Neuronal stem cell (in vitro differentiated cells): ENCODE data around the gene SSRP1.

Experiments used
- DNase-seq: peaks from one replicate; pipeline ENCODE4 v3.0.0-alpha.2; 2013; ENCODE audit warnings: low spot score
- H2AFZ ChIP-seq: one replicate; pipeline ENCODE4 v1.6.1; 2013; ENCODE audit warnings: mild to moderate bottlenecking, low read length, inconsistent platforms
- H2AK5ac ChIP-seq: 2 replicates; pipeline ENCODE4 v1.6.1; 2013; ENCODE audit warnings: low read depth, mild to moderate bottlenecking, inconsistent platforms, low read length, moderate library complexity, mixed read lengths
- H2BK120ac ChIP-seq: 2 replicates; pipeline ENCODE4 v1.6.1; 2013; ENCODE audit warnings: low read depth, mild to moderate bottlenecking, inconsistent platforms, low read length, moderate library complexity, mixed read lengths
- H2BK12ac ChIP-seq: one replicate; pipeline ENCODE4 v1.6.1; 2013; ENCODE audit warnings: low read length, inconsistent platforms
- H2BK15ac ChIP-seq: 2 replicates; pipeline ENCODE4 v1.6.1; 2013; ENCODE audit warnings: mild to moderate bottlenecking, low read length, inconsistent platforms, mixed read lengths
- H2BK5ac ChIP-seq: one replicate; pipeline ENCODE4 v1.6.1; 2013; ENCODE audit warnings: inconsistent platforms, mild to moderate bottlenecking, low read length, moderate library complexity
- H3K14ac ChIP-seq: one replicate; pipeline ENCODE4 v1.6.1; 2013; ENCODE audit warnings: low read length, inconsistent platforms
- H3K18ac ChIP-seq: 2 replicates; pipeline ENCODE4 v1.6.1; 2013; ENCODE audit warnings: low read length, inconsistent platforms
- H3K23ac ChIP-seq: 2 replicates; pipeline ENCODE4 v1.6.1; 2013; ENCODE audit warnings: low read depth, mild to moderate bottlenecking, mixed read lengths, low read length, inconsistent platforms; ENCODE audit not compliant: poor library complexity
- H3K27ac ChIP-seq: replicated peaks from 3 replicates; pipeline ENCODE4 v1.5.1; 2013; ENCODE audit warnings: low read length, inconsistent platforms
- H3K27me3 ChIP-seq, 3 experiments: 2 replicates each; pipeline ENCODE4 v1.6.1; 2013; ENCODE audit warnings: low read length in 3 of 3, mild to moderate bottlenecking in 2 of 3, inconsistent platforms in 1 of 3, low read depth in 1 of 3, mixed read lengths in 1 of 3, moderate library complexity in 1 of 3; ENCODE audit not compliant: control insufficient read depth in 3 of 3, insufficient read depth in 3 of 3
- H3K36me3 ChIP-seq, 2 donors: replicated peaks in 1 of 2; 2 replicates each; pipeline ENCODE4 v1.6.1; 2013; ENCODE audit warnings: low read length in 2 of 2; ENCODE audit not compliant: control insufficient read depth in 2 of 2, insufficient read depth in 2 of 2
- H3K4ac ChIP-seq: 2 replicates; pipeline ENCODE4 v1.6.1; 2013; ENCODE audit warnings: inconsistent platforms, mild to moderate bottlenecking, low read length, moderate library complexity
- H3K4me1 ChIP-seq, 2 donors: 1 replicate in 1 of 2; 2 replicates in 1 of 2; pipeline ENCODE4 v1.6.1; 2013; ENCODE audit warnings: low read length in 2 of 2, low read depth in 1 of 2; ENCODE audit not compliant: control insufficient read depth in 2 of 2, insufficient read depth in 1 of 2
- H3K4me2 ChIP-seq: one replicate; pipeline ENCODE4 v1.6.1; 2013; ENCODE audit warnings: mild to moderate bottlenecking, low read length, inconsistent platforms; ENCODE audit not compliant: insufficient read depth, poor library complexity, severe bottlenecking
- H3K4me3 ChIP-seq, 2 donors: 2 replicates each; pipeline ENCODE4 v1.5.1; 2013; ENCODE audit warnings: low read length in 2 of 2, mild to moderate bottlenecking in 2 of 2, inconsistent platforms in 1 of 2, moderate library complexity in 1 of 2
- H3K79me1 ChIP-seq: one replicate; pipeline ENCODE4 v1.6.1; 2013; ENCODE audit warnings: low read depth, mild to moderate bottlenecking, inconsistent platforms, low read length, moderate library complexity
- H3K9ac ChIP-seq: one replicate; pipeline ENCODE4 v1.6.1; 2013; ENCODE audit warnings: mild to moderate bottlenecking, low read depth, low read length, inconsistent platforms; ENCODE audit not compliant: poor library complexity
- H3K9me3 ChIP-seq, 2 donors: replicated peaks in 1 of 2; 2 replicates each; pipeline versions ENCODE3 to v1.6.1; 2013; ENCODE audit warnings: low read length in 2 of 2, mild to moderate bottlenecking in 2 of 2, inconsistent platforms in 1 of 2, low read depth in 1 of 2, mixed read lengths in 1 of 2, moderate library complexity in 1 of 2; ENCODE audit not compliant: control insufficient read depth in 2 of 2, insufficient read depth in 1 of 2
- H4K8ac ChIP-seq: one replicate; pipeline ENCODE4 v1.6.1; 2013; ENCODE audit warnings: low read depth, mild to moderate bottlenecking, inconsistent platforms, low read length, moderate library complexity
- H4K91ac ChIP-seq: one replicate; pipeline ENCODE4 v1.6.1; 2013; ENCODE audit warnings: low read length, low read depth, mild to moderate bottlenecking, inconsistent platforms; ENCODE audit not compliant: poor library complexity
- WGBS, 2 donors: extraction: QIAGEN DNeasy Blood & Tissue Kit; methylation state at CpG; one replicate each; pipeline ENCODE4 v1.1.7; 2013; ENCODE audit warnings: missing lambda C conversion rate in 2 of 2, mixed read lengths in 1 of 2; ENCODE audit not compliant: insufficient read length in 2 of 2, insufficient replicate concordance in 1 of 2; ENCODE audit errors: extremely low coverage in 2 of 2; 5-methylcytosine and 5-hydroxymethylcytosine counted together

SSRP1 gene

GRCh38 chr11:57378186-57378585, 42.5 kb upstream of the SSRP1 start:
- Histone ChIP-seq H4K91ac (no peak overlapping the region), H3K4me3 (no peak overlapping the region), H2AFZ (no peak overlapping the region), H3K4me1 (no peaks in the 10 kb centered on the region), H3K18ac (no peak overlapping the region), H3K27me3 (peaks cover 0 to 15% (median 0%) of the 10 kb centered on the region in 3 experiments), H3K27ac (no peak overlapping the region), H3K36me3 (no peaks in the 10 kb centered on the region), H3K9ac (no peak overlapping the region), H2BK12ac (no peak overlapping the region), H3K14ac (no peak overlapping the region), H2AK5ac (no peak overlapping the region), H4K8ac (no peak overlapping the region), H3K79me1 (no peaks in the 10 kb centered on the region), H3K4me2 (no peak overlapping the region), H3K4ac (no peak overlapping the region), H2BK120ac (no peak overlapping the region), H3K23ac (no peak overlapping the region), H2BK5ac (no peak overlapping the region), H3K9me3 (no peaks in the 10 kb centered on the region), H2BK15ac (no peak overlapping the region)
- DNase-seq, result no peak

GRCh38 chr11:57377107-57377506, 41.4 kb upstream of the SSRP1 start:
- Histone ChIP-seq H3K23ac (no peak overlapping the region), H4K8ac (no peak overlapping the region), H4K91ac (no peak overlapping the region), H2AK5ac (no peak overlapping the region), H2BK12ac (no peak overlapping the region), H3K9ac (no peak overlapping the region), H3K9me3 (no peaks in the 10 kb centered on the region), H3K18ac (no peak overlapping the region), H3K4me2 (no peak overlapping the region), H2BK5ac (no peak overlapping the region), H3K36me3 (no peaks in the 10 kb centered on the region), H3K4me1 (no peaks in the 10 kb centered on the region), H3K79me1 (no peaks in the 10 kb centered on the region), H3K27ac (no peak overlapping the region), H3K4ac (no peak overlapping the region), H3K4me3 (no peak overlapping the region), H3K27me3 (peaks cover 0 to 14% (median 0%) of the 10 kb centered on the region in 3 experiments), H3K14ac (no peak overlapping the region), H2BK15ac (no peak overlapping the region), H2BK120ac (no peak overlapping the region), H2AFZ (no peak overlapping the region)
- DNase-seq, result no peak
- WGBS, 2 donors, result 100% methylated on average over 3 of the region's 5 CpGs; no CpG with 5 or more reads in 1 of the 2 donors

- Histone ChIP-seq H2BK12ac (no peak overlapping the region), H3K4me3 (no peak overlapping the region), H3K79me1 (no peaks in the 10 kb centered on the region), H3K4me1 (no peaks in the 10 kb centered on the region), H2BK15ac (no peak overlapping the region), H3K18ac (no peak overlapping the region), H3K36me3 (no peaks in the 10 kb centered on the region), H2BK5ac (no peak overlapping the region), H3K14ac (peak overlapping the region; percentile 23), H3K27me3 (peaks cover 0 to 17% (median 0%) of the 10 kb centered on the region in 3 experiments), H2BK120ac (no peak overlapping the region), H3K4me2 (no peak overlapping the region), H3K9ac (no peak overlapping the region), H2AFZ (no peak overlapping the region), H3K9me3 (no peaks in the 10 kb centered on the region), H3K23ac (no peak overlapping the region), H4K8ac (no peak overlapping the region), H3K4ac (no peak overlapping the region), H2AK5ac (no peak overlapping the region), H4K91ac (no peak overlapping the region), H3K27ac (no peak overlapping the region)
- DNase-seq, result no peak
- 100% methylated on average over 1 of the region's 26 CpGs; no CpG with 5 or more reads in 1 of the 2 donors for WGBS, 2 donors
These were observed 40.7 kb upstream of the SSRP1 start for GRCh38 chr11:57376095-57377090.

- H3K4me2 ChIP-seq, result no peak overlapping the region
- H3K79me1 ChIP-seq, result no peaks in the 10 kb centered on the region
- H2BK120ac ChIP-seq, result no peak overlapping the region
- no peak overlapping the region for H3K18ac ChIP-seq
- no peak overlapping the region for H3K4ac ChIP-seq
- H3K27ac ChIP-seq, result no peak overlapping the region
- no peak overlapping the region for H3K4me3 ChIP-seq
- H3K36me3 ChIP-seq, result no peaks in the 10 kb centered on the region
- no peak for DNase-seq
- H2AK5ac ChIP-seq, result no peak overlapping the region
- no peak overlapping the region for H3K23ac ChIP-seq
- WGBS, 2 donors, result no CpG with 5 or more reads among the region's 2 CpGs
- no peak overlapping the region for H3K14ac ChIP-seq
- no peaks in the 10 kb centered on the region for H3K9me3 ChIP-seq
- no peak overlapping the region for H2AFZ ChIP-seq
- no peak overlapping the region for H2BK5ac ChIP-seq
- H3K4me1 ChIP-seq, result no peaks in the 10 kb centered on the region
- H4K8ac ChIP-seq, result no peak overlapping the region
- no peak overlapping the region for H2BK12ac ChIP-seq
- H2BK15ac ChIP-seq, result no peak overlapping the region
- peaks cover 0 to 17% (median 0%) of the 10 kb centered on the region in 3 experiments for H3K27me3 ChIP-seq
- H4K91ac ChIP-seq, result no peak overlapping the region
- no peak overlapping the region for H3K9ac ChIP-seq
These were observed 39.8 kb upstream of the SSRP1 start for GRCh38 chr11:57375490-57375889.
